Measurements from ENCODE around the gene MME. TPM values are rescaled to one million over a fixed set of nuclear protein-coding genes. Genes with fewer than 3 reads are reported as not detected.

MME gene
- total RNA-seq, 1 donor from 2014 or later, result 2.8 TPM

- TF ChIP-seq CTCF (IDR thresholded peaks at IDR 0.05; ENCODE audit: borderline replicate concordance), result no peak
- Histone ChIP-seq H3K4me3 (no peak overlapping the region), H3K27ac (replicated peaks) (no peak overlapping the region), H3K27me3 (ENCODE audit: low read depth) (no peaks in the 10 kb centered on the region), H3K9me3 (replicated peaks) (peaks cover 22% of the 10 kb centered on the region), H3K36me3 (no peaks in the 10 kb centered on the region), H3K4me1 (no peaks in the 10 kb centered on the region)
- intact Hi-C loops (cut with micrococcal nuclease), result no loop called here
- DNase-seq, result no peak
These were observed 9.2 kb upstream of the MME start for GRCh38 chr3:155070932-155071387.

GRCh38 chr3:155075200-155075599 is 4.9 kb upstream of the MME start:
- H3K9me3 ChIP-seq (replicated peaks), result peaks cover 25% of the 10 kb centered on the region
- H3K36me3 ChIP-seq, result no peaks in the 10 kb centered on the region
- H3K27ac ChIP-seq (replicated peaks), result no peak overlapping the region
- DNase-seq, result no peak
- peaks cover 28% of the 10 kb centered on the region for H3K27me3 ChIP-seq (ENCODE audit: low read depth)
- H3K4me1 ChIP-seq, result peaks cover 15% of the 10 kb centered on the region
- no peak for TF ChIP-seq CTCF (IDR thresholded peaks at IDR 0.05; ENCODE audit: borderline replicate concordance)
- intact Hi-C loops (cut with micrococcal nuclease), result no loop called here
- H3K4me3 ChIP-seq, result no peak overlapping the region

- DNase-seq, result no peak
- intact Hi-C loops (cut with micrococcal nuclease), result no loop called here
- Histone ChIP-seq H3K27ac (replicated peaks) (no peak overlapping the region), H3K4me3 (no peak overlapping the region), H3K27me3 (ENCODE audit: low read depth) (peaks cover 45% of the 10 kb centered on the region), H3K36me3 (no peaks in the 10 kb centered on the region), H3K9me3 (replicated peaks) (peaks cover 25% of the 10 kb centered on the region), H3K4me1 (peaks cover 20% of the 10 kb centered on the region)
- no peak for TF ChIP-seq CTCF (IDR thresholded peaks at IDR 0.05; ENCODE audit: borderline replicate concordance)
These were observed 3.2 kb upstream of the MME start for GRCh38 chr3:155076888-155077287.

GRCh38 chr3:155078711-155079467 is 1.2 kb upstream of the MME start:
- no peak for DNase-seq
- no peak for TF ChIP-seq CTCF (IDR thresholded peaks at IDR 0.05; ENCODE audit: borderline replicate concordance)
- no peaks in the 10 kb centered on the region for H3K36me3 ChIP-seq
- intact Hi-C loops (cut with micrococcal nuclease), result no loop called here
- H3K4me1 ChIP-seq, result peaks cover 20% of the 10 kb centered on the region
- peaks cover 23% of the 10 kb centered on the region for H3K9me3 ChIP-seq (replicated peaks)
- peak overlapping the region; percentile 71 for H3K4me3 ChIP-seq
- peaks cover 59% of the 10 kb centered on the region for H3K27me3 ChIP-seq (ENCODE audit: low read depth)
- no peak overlapping the region for H3K27ac ChIP-seq (replicated peaks)

- Histone ChIP-seq H3K27me3 (ENCODE audit: low read depth) (peaks cover 65% of the 10 kb centered on the region), H3K4me3 (peak overlapping the region; percentile 71), H3K36me3 (no peaks in the 10 kb centered on the region), H3K27ac (replicated peaks) (no peak overlapping the region), H3K4me1 (peaks cover 20% of the 10 kb centered on the region), H3K9me3 (replicated peaks) (peaks cover 18% of the 10 kb centered on the region)
- DNase-seq, result no peak
- intact Hi-C loops (cut with micrococcal nuclease), result no loop called here
- no peak for TF ChIP-seq CTCF (IDR thresholded peaks at IDR 0.05; ENCODE audit: borderline replicate concordance)
These were observed 712 bp upstream of the MME start for GRCh38 chr3:155079468-155079745.

All from left ventricle myocardium inferior (tissue), 1 donor.